Measurements from ENCODE around the gene MAP4K4.

- TF ChIP-seq POLR2A (IDR thresholded peaks at IDR 0.05) (no peak), CTCF (IDR thresholded peaks at IDR 0.05) (no peak), POLR2AphosphoS5 (IDR thresholded peaks at IDR 0.05) (no peak), EP300 (IDR thresholded peaks at IDR 0.05) (no peak)
These were observed 19.8 kb downstream of the MAP4K4 start for GRCh38 chr2:101717071-101717845.

Measured in stomach (tissue), 4 donors.